DMS 273 (cell line): ENCODE results near the gene AQP12A.
"Not testable (repeated sequence)": the region's sequence is repeated elsewhere in the genome, so short reads cannot be mapped to it uniquely, and the experiment has no call there.

Experiments
- DNase-seq: peaks from one replicate; lab custom pipeline; 2025; ENCODE audit not compliant: unreplicated experiment; lab: John Stamatoyannopoulos, UW

AQP12A gene

GRCh38 chr2:240655931-240656886, 35.5 kb upstream of the AQP12A start:
- no peak for DNase-seq

- DNase-seq, result not testable (repeated sequence)
These were observed 31.8 kb upstream of the AQP12A start for GRCh38 chr2:240659883-240660282.

GRCh38 chr2:240662681-240663080, 29.0 kb upstream of the AQP12A start:
- DNase-seq, result no peak

DNA sequence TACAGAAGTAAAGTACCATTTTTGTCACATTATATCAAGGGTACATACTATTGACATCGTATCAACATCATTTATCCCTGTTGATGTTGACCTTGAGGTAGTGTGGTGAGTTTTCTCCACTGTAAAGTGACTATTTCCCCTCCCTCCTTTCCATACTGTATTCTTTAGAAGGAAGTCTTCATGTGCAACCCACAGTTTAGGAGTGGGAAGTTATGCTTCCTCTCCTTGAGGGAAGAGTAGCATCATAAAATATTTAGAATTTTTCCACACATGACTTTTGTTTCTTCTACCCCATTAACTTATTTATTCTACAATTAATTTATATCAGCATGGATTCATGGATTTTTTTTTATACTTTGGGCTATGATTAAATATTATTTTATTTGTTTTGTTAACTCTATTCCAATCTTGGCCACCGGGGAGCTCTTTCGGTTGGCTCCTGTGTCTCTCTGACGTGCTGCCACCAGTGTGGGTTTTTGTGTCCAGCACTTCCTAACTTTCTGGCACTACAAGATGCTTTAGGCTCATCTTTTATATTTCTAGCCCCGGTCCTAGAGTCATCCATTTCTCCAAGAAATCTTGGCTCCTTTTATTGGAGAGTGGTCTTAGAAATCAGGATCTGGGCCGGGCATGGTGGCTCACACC, 28.0 kb upstream of the AQP12A start:
- no peak for DNase-seq

DNA sequence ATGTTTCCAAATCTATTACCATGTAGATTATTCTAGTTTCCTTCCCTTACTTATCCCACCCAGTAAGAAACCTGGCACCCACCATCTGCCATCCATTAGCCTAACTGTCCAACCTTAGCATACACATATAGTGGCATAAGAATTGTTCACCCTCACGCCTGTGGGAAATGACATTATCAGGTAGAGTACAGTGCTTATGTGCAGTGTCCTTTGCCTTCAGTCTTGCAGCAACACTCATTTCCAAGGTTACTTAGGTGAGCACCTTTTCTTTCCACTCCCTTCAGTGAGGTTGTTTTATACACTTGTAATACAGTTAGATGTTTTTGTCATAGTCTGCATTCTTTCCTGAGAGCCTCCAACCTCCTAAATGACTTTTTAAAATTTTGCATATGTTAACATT, 27.0 kb upstream of the AQP12A start:
- no peak for DNase-seq

- no peak for DNase-seq
These were observed 21.3 kb upstream of the AQP12A start for GRCh38 chr2:240670402-240670801.

GRCh38 chr2:240670950-240671349, 20.7 kb upstream of the AQP12A start:
- DNase-seq, result no peak

GRCh38 chr2:240672076-240672700, 19.5 kb upstream of the AQP12A start:
- DNase-seq, result no peak

- no peak for DNase-seq
These were observed 18.9 kb upstream of the AQP12A start for GRCh38 chr2:240672701-240673190.

DNA sequence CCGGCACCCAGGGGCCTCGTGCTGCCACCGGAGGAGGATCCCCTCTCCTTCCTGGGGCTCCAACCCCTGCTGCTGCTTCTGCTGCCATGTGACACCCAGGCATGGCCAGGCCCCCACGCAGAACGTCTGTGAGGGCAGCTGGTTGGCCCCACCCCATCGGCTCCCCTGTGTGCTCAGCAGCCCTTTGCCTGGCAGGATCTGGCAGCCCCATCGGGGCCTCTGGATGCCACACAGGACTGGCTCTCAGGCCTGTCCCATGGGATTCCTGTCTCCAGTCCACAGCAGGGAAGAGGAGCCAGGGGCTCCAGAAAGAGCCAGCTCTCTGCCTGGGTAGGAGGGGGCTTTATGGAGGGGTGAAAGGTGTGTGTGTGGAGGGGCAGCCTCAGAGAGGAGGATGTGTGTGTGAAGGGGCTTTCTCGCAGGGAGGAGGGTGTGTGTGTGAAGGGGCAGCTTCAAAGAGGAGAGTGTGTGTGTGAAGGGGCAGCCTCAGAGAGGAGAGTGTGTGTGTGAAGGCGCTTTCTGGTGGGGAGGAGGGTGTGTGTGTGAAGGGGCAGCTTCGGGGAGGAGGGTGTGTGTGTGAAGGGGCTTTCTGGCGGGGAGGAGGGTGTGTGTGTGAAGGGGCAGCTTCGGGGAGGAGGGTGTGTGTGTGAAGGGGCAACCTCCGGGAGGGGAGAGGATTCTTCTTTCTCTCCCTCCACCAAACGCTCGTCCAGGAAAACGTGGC, 17.0 kb upstream of the AQP12A start:
- peak; percentile 57 for DNase-seq

DNA sequence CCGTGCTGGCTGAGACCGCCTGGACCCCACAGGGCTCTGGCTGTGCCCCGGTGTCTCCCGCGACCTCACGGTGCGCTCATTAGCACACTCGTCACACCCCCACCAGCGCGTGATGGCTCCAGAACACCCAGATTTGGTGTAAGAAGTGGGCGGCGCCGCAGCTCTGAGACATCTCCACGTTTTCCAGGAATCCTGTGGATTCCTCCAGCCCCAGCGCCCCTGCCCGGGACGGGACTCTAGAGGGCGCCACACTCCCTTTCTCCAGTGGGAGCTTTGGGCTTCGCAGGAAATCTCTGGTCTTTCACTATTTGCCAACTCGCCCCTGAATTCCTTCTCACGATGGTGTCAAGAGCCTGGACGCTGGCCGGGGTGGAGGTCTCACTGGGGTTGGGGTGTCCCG, 16.3 kb upstream of the AQP12A start:
- DNase-seq, result not testable (repeated sequence)

DNA sequence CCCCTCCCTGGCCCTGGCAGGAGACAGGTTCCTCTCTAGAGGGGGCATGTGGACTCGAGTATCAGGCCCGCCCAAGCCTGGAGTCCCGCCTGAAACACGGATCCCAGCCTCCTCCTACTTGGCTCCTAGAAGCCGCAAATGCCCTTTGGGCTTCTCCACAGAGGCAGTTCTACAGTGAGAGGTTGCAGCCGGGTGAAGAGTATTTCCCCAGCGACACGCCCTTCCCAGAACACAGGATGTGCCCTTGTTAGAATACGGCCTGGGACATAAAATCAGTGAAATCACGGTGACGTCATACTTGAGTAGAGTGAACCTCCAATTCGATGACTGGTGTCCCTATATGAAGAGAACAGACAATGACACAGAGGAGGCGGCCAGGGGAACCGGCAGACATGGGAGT, 13.6 kb upstream of the AQP12A start:
- DNase-seq, result not testable (repeated sequence)

DNA sequence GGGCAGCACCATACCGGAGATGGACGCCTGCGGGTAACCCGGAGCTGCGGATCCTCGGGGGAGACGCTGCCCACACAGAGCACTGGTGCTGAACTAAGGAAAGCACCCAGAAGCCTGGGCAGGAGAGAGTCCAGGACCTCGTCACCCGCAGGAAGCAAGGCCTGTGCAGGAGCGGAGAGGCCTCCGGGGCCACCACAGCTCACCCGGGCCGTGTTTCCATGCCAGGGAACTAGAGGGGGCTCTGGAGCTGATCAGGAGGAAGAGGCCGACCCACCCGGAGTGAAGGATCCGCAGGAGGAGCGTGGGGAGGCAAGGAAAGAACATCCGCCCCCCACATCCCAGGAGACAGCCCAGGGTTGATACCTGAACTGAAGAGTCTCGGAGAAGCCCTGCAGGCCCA, 12.8 kb upstream of the AQP12A start:
- DNase-seq, result not testable (repeated sequence)

DNA sequence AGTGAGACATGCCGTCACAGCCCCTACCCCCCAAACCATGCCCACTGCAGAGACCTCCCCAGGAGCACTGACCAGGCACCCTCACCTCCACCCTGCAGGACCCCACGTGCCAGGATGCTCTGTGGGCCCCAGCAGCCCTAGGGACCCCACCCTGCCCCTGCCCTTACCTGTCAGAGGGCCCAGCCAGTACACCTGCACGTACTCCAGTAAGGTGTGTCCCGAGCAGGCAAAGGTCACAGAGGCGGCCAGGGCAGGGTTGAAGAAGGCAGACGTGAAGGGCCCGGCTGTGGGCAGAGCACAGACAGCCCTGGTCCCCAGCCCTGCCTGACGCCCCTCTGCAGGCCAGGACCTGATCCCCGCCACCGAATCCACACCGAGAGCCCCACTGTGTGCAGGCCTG, 11.5 kb upstream of the AQP12A start:
- not testable (repeated sequence) for DNase-seq

- not testable (repeated sequence) for DNase-seq
These were observed 9.0 kb upstream of the AQP12A start, which contains the start of gene AQP12B for GRCh38 chr2:240682431-240683224. TSS of gene AQP12B (minus strand) at chr2:240682885. CDS start at chr2:240682837, 48 bp downstream.

GRCh38 chr2:240683329-240683979, 8.2 kb upstream of the AQP12A start:
- not testable (repeated sequence) for DNase-seq

DNA sequence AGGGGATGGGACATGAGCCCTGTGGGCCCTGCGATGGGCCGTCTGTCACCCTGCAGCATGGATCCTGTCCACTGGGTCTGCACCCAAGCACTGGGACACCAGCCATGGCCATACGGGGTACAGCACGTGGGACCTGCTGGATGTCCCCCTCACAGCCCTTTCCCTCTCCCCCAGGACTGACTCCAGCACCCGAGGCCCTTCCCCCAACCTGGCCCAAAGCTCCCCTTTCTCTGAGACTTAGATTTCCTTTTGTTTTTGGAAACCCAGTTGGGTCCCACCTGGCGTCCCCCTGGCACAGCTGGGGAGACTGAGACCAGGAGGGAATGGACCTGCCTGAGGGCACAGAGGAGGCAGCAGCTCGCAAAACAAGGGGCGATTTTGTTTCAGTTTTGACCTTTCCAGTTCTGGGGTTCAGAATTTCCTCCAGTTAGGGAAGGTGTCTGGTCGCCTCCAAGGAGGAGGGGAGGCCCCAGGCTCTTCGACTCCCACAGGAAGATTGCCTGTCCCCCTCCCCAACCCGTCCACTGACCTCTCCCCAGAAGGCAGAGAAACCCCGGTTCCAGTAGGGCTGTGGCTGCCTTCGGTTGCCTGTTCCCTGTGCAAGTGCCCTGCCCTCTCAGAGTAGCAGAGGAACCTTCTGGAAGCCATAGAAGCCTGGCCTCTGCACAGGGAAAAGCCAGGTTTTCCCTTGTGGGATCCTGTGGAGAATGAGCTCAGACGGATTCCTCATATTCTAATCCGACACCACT, 7.5 kb upstream of the AQP12A start:
- not testable (repeated sequence) for DNase-seq

- no peak for DNase-seq
These were observed 5.8 kb upstream of the AQP12A start for GRCh38 chr2:240685771-240686371.
